Fibroblast of skin of scalp (primary cell): ENCODE measurements around the gene FAM171A2.
A peak's percentile ranks its signal among the peaks of the same experiment; 100 is the strongest.
"Not testable (repeated sequence)": the region's sequence is repeated elsewhere in the genome, so short reads cannot be mapped to it uniquely, and the experiment has no call there.

Experiments
- DNase-seq: peaks from one replicate; pipeline ENCODE4 v3.0.0-alpha.2; 2013

Gene FAM171A2

GRCh38 chr17:44360144-44360533 is 3.5 kb downstream of the FAM171A2 start:
- DNase-seq, result no peak

DNA sequence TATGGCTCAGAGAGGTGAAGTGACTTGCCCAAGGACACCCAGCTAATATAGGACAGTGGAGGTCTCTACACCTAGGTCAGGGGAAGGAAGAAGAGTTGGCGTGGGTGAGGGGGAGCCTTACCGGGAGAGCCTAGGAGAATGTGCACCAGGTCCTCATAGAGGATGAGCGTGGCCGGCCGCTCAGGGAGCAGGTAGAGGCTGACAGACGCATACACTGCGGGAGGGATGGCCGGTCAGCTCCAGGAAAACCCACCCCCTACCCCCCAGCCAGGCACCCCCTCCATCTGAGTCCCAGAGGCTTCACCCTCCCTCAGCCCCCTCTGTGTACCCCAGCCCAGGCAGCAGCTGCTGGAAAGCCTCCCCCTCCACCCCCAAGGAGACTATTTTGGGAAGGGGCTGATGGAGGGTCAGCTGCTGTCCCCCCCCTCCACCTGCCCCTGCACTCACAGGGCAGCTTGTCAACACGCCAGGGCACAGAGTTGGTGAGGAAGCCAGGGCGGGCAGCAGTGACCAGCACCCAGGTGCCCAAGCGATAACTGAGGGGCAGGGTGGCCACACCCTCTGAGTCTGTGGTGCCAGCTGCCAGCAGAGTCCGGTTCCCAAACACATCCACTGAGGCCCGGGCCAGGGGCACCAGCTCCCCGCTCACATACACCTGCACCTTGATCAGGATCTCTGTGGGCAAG is 4.1 kb downstream of the FAM171A2 start:
- DNase-seq, result no peak

DNA sequence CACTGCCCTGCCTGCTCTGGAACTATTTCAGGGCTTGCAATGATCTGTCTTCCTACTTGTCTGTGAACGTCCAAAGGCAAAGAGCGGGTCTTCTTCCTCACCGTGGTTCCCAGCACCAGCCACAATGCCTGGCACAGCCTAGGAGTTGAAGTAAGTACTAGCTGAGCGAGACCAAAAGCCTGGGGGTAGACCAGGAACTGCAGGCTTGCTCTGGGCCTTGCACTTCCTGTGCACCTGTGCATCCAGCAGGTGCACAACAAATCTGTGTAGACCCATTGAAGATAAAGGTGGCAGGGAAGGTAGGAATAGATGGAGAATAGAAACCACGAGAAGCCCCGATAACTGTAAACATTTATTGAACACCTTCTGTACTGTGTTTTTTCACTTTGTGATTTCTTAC is 4.6 kb downstream of the FAM171A2 start:
- no peak for DNase-seq

- no peak for DNase-seq
Measured at GRCh38 chr17:44358066-44358465, 5.6 kb downstream of the FAM171A2 start.

- DNase-seq, result no peak
Measured at GRCh38 chr17:44356241-44356640, 7.4 kb downstream of the FAM171A2 start.

- no peak for DNase-seq
Measured at GRCh38 chr17:44355642-44356099, 8.0 kb downstream of the FAM171A2 start.

DNA sequence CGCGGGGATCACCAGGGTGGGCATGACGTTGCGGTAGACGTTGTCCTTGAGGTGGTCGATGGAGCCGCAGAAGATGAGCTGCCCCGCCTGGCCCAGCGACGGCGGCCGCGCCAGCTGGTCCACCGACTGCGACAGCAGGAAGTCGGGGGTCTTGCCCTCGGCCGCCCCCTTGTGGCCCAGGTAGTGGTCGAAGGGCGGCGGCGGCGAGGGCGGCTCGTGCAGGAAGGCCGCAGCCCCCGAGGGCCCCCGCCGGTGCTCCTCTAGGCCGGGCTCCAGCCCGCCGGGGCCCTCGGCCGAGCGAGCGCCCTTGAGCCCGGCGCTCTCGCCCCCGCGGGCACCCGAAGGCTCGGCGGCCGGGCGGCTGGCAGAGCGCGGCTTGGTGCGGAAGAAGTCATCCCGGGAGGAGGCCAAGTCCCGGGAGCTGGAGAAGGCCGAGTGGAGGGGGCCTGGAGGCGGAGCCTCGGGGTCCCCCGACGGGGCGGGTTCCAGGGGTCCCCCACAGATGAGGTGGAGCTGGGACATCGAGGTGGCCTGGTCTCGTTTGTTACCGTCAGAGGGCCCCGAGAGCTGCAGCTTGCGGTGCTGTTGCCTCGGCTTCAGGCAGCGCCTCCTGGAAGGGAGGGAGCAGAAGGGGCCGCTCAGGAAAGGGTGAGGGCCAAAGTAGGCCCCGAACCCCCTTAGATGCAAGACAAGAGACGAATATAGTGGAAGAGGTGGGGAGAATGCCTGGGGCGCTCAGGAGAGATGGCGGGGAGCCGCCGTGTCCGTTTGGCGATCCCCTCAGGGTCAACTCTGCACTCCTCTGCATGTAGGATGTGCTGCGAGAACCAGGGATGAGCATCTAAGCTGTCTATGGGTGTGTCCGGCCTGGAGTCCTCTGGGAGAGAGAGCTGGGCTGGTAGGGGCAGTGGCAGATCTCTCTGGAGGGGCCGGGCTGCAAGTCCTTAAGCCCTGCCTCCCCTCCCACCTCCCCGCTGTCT is 8.8 kb downstream of the FAM171A2 start:
- no peak for DNase-seq

GRCh38 chr17:44353672-44354331 is 9.9 kb downstream of the FAM171A2 start:
- no peak for DNase-seq

- no peak for DNase-seq
Measured at GRCh38 chr17:44352828-44353671, 10.6 kb downstream of the FAM171A2 start.

- DNase-seq, result no peak
Measured at GRCh38 chr17:44351961-44352827, 11.5 kb downstream of the FAM171A2 start.

GRCh38 chr17:44351464-44351863 is 12.2 kb downstream of the FAM171A2 start:
- no peak for DNase-seq

GRCh38 chr17:44350733-44351226 is 12.9 kb downstream of the FAM171A2 start:
- peak; percentile 53 for DNase-seq

GRCh38 chr17:44349553-44350070 is 14.0 kb downstream of the FAM171A2 start:
- no peak for DNase-seq

DNA sequence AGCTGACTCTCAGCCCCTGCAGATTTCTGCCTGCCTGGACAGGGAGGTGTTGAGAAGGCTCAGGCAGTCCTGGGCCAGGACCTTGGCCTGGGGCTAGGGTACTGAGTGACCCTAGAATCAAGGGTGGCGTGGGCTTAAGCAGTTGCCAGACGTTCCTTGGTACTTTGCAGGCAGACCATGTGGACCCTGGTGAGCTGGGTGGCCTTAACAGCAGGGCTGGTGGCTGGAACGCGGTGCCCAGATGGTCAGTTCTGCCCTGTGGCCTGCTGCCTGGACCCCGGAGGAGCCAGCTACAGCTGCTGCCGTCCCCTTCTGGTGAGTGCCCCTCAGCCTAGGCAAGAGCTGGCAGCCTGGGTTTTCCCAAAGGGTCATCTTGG is 14.7 kb downstream of the FAM171A2 start:
- DNase-seq, result no peak

- DNase-seq, result no peak
Measured at GRCh38 chr17:44348234-44348987, 15.2 kb downstream of the FAM171A2 start.

GRCh38 chr17:44347206-44348055 is 16.2 kb downstream of the FAM171A2 start:
- not testable (repeated sequence) for DNase-seq

DNA sequence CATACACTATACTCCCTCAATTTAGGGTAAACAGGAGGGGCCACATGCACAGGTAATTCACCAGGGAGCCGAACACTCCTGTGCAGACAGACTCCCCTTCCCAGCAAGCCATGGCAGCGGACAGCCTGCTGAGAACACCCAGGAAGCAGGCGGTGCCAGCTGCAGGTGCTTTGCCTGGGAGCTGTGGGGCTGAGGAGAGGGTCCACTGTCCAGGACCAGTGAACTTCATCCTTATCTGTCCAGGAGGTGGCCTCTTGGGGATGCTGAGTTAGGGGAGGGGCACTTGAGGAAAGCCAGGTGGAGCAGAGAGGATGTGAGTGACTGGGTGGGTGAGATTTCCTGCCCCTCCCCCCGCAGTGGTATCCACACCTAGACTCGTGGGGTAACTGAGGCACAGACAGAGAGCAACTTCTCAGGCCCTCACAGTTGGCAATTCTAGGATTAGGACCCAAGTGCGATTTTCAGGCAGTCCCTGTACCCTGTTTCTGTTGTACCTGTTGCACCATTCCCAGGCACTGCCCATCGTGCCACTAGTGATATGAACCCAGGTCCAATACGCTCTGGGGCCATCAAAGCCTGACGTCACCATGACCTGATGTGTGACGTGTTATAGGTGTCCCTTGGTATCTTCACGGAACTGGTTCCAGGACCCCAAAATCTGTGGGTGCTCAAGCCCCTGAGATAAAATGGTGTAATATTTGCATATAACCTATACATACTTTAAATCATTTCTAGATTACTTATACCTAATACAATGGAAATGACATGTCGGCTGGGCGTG is 17.4 kb downstream of the FAM171A2 start:
- DNase-seq, result no peak

- peak; percentile 69 for DNase-seq
Measured at GRCh38 chr17:44345454-44346026, 18.1 kb downstream of the FAM171A2 start.
